Measurements from ENCODE around the gene DUSP10.

DNA sequence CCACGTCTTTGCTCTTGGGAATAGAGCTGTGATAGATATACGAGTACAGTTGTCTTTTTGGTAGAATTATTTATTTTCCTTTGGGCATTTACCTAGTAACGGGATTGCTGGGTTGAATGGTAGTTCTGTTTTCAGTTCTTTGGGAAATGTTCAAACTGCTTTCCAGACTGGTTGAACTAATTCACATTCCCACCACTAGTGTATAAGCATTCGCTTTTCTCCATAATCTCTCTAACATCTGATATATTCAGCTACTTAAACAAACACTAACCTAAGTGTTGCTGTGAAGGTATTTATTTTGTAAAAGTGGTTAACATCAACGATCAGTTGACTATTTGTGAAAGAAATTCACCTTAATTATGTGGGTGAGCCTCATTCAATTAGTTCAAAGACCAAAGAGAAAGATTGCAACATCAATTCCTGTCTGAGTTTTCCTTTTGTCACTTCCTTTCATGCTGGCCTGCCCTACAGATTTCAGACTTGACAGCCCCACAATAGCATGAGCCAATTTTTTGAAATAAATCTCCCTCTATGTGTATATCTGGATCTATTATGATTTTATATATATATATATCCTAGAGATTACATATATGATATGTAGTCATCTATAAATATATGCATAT is 26.7 kb upstream of the DUSP10 start:
- TF ChIP-seq ZBTB33 (CRISPR knock-in tag; IDR thresholded peaks at IDR 0.05) (no peak), CREM (IDR thresholded peaks at IDR 0.05) (no peak), CREM (CRISPR knock-in tag; IDR thresholded peaks at IDR 0.05) (no peak), POLR2A (IDR thresholded peaks at IDR 0.05; ENCODE audit: insufficient read depth in 1 of 2, low read depth in 2 of 2, low read length in 2 of 2) (no peak), ZNF772 (CRISPR knock-in tag; IDR thresholded peaks at IDR 0.05) (no peak), GMEB1 (CRISPR knock-in tag; IDR thresholded peaks at IDR 0.05; ENCODE audit: borderline replicate concordance) (no peak), CTCF (CRISPR knock-in tag; IDR thresholded peaks at IDR 0.05) (no peak), TCF7L2 (IDR thresholded peaks at IDR 0.05; ENCODE audit: low read depth, low read length) (no peak), RAD21 (CRISPR knock-in tag; IDR thresholded peaks at IDR 0.05) (no peak)
- TF ChIP-seq, protein P1, sequence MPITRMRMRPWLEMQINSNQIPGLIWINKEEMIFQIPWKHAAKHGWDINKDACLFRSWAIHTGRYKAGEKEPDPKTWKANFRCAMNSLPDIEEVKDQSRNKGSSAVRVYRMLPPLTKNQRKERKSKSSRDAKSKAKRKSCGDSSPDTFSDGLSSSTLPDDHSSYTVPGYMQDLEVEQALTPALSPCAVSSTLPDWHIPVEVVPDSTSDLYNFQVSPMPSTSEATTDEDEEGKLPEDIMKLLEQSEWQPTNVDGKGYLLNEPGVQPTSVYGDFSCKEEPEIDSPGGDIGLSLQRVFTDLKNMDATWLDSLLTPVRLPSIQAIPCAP (CRISPR knock-in tag; IDR thresholded peaks at IDR 0.05; ENCODE audit: low read depth), result no peak
